Measurements from ENCODE around the gene AP2A2. TPM values are rescaled to one million over a fixed set of nuclear protein-coding genes. Genes with fewer than 3 reads are reported as not detected.

AP2A2 gene
- total RNA-seq, 2 donors from 2014 or later, result 99.0 to 109 TPM

- H3K27ac ChIP-seq, result peak within 1 kb of the TSS; percentile 74 to 80
Measured at GRCh38 chr11:910589-911030, 15.1 kb upstream of the AP2A2 start, which contains the start of gene CHID1. Gene CHID1, minus strand, starts transcription at chr11:910810. Its CDS starts 5,994 bp downstream, at chr11:904816.

GRCh38 chr11:911031-911889, 14.4 kb upstream of the AP2A2 start:
- peak; percentile 6 for DNase-seq (ENCODE audit: low spot score)
- TF ChIP-seq CTCF (IDR thresholded peaks at IDR 0.05), result no peak

More at GRCh38 chr11:910589-911030, 15.1 kb upstream of the AP2A2 start, which contains the start of gene CHID1:
- ATAC-seq (ENCODE audit: insufficient number of reproducible peaks, low FRiP score, low read depth) (peak; percentile 88), DNase-seq (ENCODE audit: low spot score) (peak; percentile 9)
- no peaks in the 10 kb centered on the region for H3K36me3 ChIP-seq
- no peak for TF ChIP-seq CTCF (IDR thresholded peaks at IDR 0.05)
- peak within 1 kb of the TSS; percentile 97 for H3K4me3 ChIP-seq
- peaks cover 11 to 23% of the 10 kb centered on the region in 2 donors for H3K4me1 ChIP-seq (ENCODE audit: control insufficient read depth in 1 of 2, low read depth in 2 of 2)
- no peaks in the 10 kb centered on the region for H3K9me3 ChIP-seq
- no peaks in the 10 kb centered on the region for H3K27me3 ChIP-seq (replicated peaks; ENCODE audit: insufficient read depth)

GRCh38 chr11:911890-912219, 13.8 kb upstream of the AP2A2 start:
- H3K4me1 ChIP-seq (ENCODE audit: control insufficient read depth in 1 of 2, low read depth in 2 of 2), result peaks cover 11 to 23% of the 10 kb centered on the region in 2 donors
- no peaks in the 10 kb centered on the region for H3K9me3 ChIP-seq
- peak overlapping the region; percentile 74 to 80 for H3K27ac ChIP-seq
- no peaks in the 10 kb centered on the region for H3K27me3 ChIP-seq (replicated peaks; ENCODE audit: insufficient read depth)
- no peak for ATAC-seq (ENCODE audit: insufficient number of reproducible peaks, low FRiP score, low read depth)
- TF ChIP-seq CTCF (IDR thresholded peaks at IDR 0.05), result no peak
- no peaks in the 10 kb centered on the region for H3K36me3 ChIP-seq
- H3K4me3 ChIP-seq, result peak overlapping the region; percentile 97
- no peak for DNase-seq (ENCODE audit: low spot score)

More at GRCh38 chr11:911031-911889, 14.4 kb upstream of the AP2A2 start:
- Histone ChIP-seq H3K27ac (peak overlapping the region; percentile 74 to 80), H3K4me3 (peak overlapping the region; percentile 97), H3K36me3 (no peaks in the 10 kb centered on the region), H3K4me1 (ENCODE audit: control insufficient read depth in 1 of 2, low read depth in 2 of 2) (peaks cover 11 to 23% of the 10 kb centered on the region in 2 donors), H3K27me3 (replicated peaks; ENCODE audit: insufficient read depth) (no peaks in the 10 kb centered on the region), H3K9me3 (no peaks in the 10 kb centered on the region)
- ATAC-seq (ENCODE audit: insufficient number of reproducible peaks, low FRiP score, low read depth), result no peak

GRCh38 chr11:912266-912665, 13.4 kb upstream of the AP2A2 start:
- H3K27ac ChIP-seq, result no peak overlapping the region
- H3K36me3 ChIP-seq, result no peaks in the 10 kb centered on the region
- no peaks in the 10 kb centered on the region for H3K9me3 ChIP-seq
- TF ChIP-seq CTCF (IDR thresholded peaks at IDR 0.05), result no peak
- no peak overlapping the region for H3K4me3 ChIP-seq
- no peaks in the 10 kb centered on the region for H3K27me3 ChIP-seq (replicated peaks; ENCODE audit: insufficient read depth)
- peaks cover 11 to 23% of the 10 kb centered on the region in 2 donors for H3K4me1 ChIP-seq (ENCODE audit: control insufficient read depth in 1 of 2, low read depth in 2 of 2)
- DNase-seq (ENCODE audit: low spot score) (no peak), ATAC-seq (ENCODE audit: insufficient number of reproducible peaks, low FRiP score, low read depth) (no peak)

GRCh38 chr11:913043-913442, 12.6 kb upstream of the AP2A2 start:
- no peak for TF ChIP-seq CTCF (IDR thresholded peaks at IDR 0.05)
- no peak overlapping the region for H3K4me3 ChIP-seq
- H3K27ac ChIP-seq, result no peak overlapping the region
- DNase-seq (ENCODE audit: low spot score) (no peak), ATAC-seq (ENCODE audit: insufficient number of reproducible peaks, low FRiP score, low read depth) (no peak)
- no peaks in the 10 kb centered on the region for H3K27me3 ChIP-seq (replicated peaks; ENCODE audit: insufficient read depth)
- H3K4me1 ChIP-seq (ENCODE audit: control insufficient read depth in 1 of 2, low read depth in 2 of 2), result peaks cover 11 to 23% of the 10 kb centered on the region in 2 donors
- no peaks in the 10 kb centered on the region for H3K9me3 ChIP-seq
- H3K36me3 ChIP-seq, result no peaks in the 10 kb centered on the region

All from thoracic aorta (tissue), 2 donors.